Aorta (tissue), 5 donors: ENCODE measurements around the gene GRPEL1. TPM values are rescaled to one million over a fixed set of nuclear protein-coding genes. Genes with fewer than 3 reads are reported as not detected.
"Not testable (repeated sequence)": the region's sequence is repeated elsewhere in the genome, so short reads cannot be mapped to it uniquely, and the experiment has no call there.

Source experiments
- ATAC-seq: fragments of 200-7000 bp; cut with Tn5 transposase; one replicate; pipeline ENCODE4 v1.9.1; 2022; ENCODE audit warnings: moderate library complexity; ENCODE audit not compliant: low FRiP score
- DNase-seq, 2 donors: peaks; one replicate each; pipeline ENCODE4 v3.0.0-alpha.2; 2020
- H3K27ac ChIP-seq, 2 donors: one replicate each; pipeline ENCODE4 v1.5.1; 2013; ENCODE audit warnings: low read length in 2 of 2, mild to moderate bottlenecking in 2 of 2, moderate library complexity in 2 of 2, control low read depth in 1 of 2, inconsistent platforms in 1 of 2, low read depth in 1 of 2
- H3K27me3 ChIP-seq, 2 donors: one replicate each; pipeline ENCODE4 v1.6.1; 2013; ENCODE audit warnings: control low read depth in 1 of 2, low read length in 1 of 2, mild to moderate bottlenecking in 1 of 2, moderate library complexity in 1 of 2; ENCODE audit not compliant: insufficient read depth in 2 of 2, control insufficient read depth in 1 of 2
- H3K36me3 ChIP-seq, 2 donors: one replicate each; pipeline ENCODE4 v1.6.1; 2013; ENCODE audit warnings: control low read depth in 1 of 2, low read length in 1 of 2, mild to moderate bottlenecking in 1 of 2; ENCODE audit not compliant: insufficient read depth in 2 of 2, control insufficient read depth in 1 of 2
- H3K4me1 ChIP-seq, 2 donors: one replicate each; pipeline ENCODE4 v1.6.1; 2013; ENCODE audit warnings: low read length in 2 of 2, control low read depth in 1 of 2, mild to moderate bottlenecking in 1 of 2, moderate library complexity in 1 of 2; ENCODE audit not compliant: insufficient read depth in 2 of 2, control insufficient read depth in 1 of 2
- H3K4me3 ChIP-seq, 2 donors: one replicate each; pipeline ENCODE4 v1.5.1; 2013; ENCODE audit warnings: low read length in 2 of 2, control low read depth in 1 of 2, mild to moderate bottlenecking in 1 of 2
- H3K9me3 ChIP-seq: one replicate; pipeline ENCODE4 v1.6.1; 2013; ENCODE audit warnings: mild to moderate bottlenecking, low read length; ENCODE audit not compliant: control insufficient read depth
- WGBS, 2 donors: extraction: QIAGEN DNeasy Blood & Tissue Kit; methylation state at CpG; one replicate each; pipeline ENCODE4 v1.1.7; 2013; 5-methylcytosine and 5-hydroxymethylcytosine counted together
- intact Hi-C, 2 donors: fragments of 100-400 bp; cut with DNase I; formaldehyde crosslinking; loops; one replicate each; pipeline versions ENCODE4 v1.14.2 to v1.15.0; 2022
- polyA plus RNA-seq, 2 donors: library from polyadenylated mRNA; stranded (reverse); fragments of 200-250 nt; gene quantifications; one replicate each; pipeline ENCODE4 v1.2.3, GENCODE V29; 2013
- total RNA-seq, 2 donors: library from RNA; stranded (reverse); fragmentation: NEBNext Ultra II Directional; extraction: Animal tissue kit (Norgen Biotek cat#: 25700); gene quantifications; one replicate each; pipeline ENCODE4 v1.2.1, GENCODE V29; 2021
- donor health status: healthy with polysubstance abuse.
- donor health status: Bipolar disorder and iron deficiency.
- donor health status: DM: no; HTN: no; CAD: no.
- donor health status: DM: no; HTN: no; CAD: no.
- donor health status: DM: yes; HTN: yes; CAD: no.

GRPEL1 gene
- total and polyA plus RNA-seq, 4 donors: 11.1 to 22.0 (median 18.7) TPM

- 50% methylated on average over 9 of the region's 9 CpGs for WGBS, 2 donors
- H3K27me3 ChIP-seq, DNase-seq, intact Hi-C loops, ATAC-seq, H3K36me3 ChIP-seq, H3K27ac ChIP-seq, H3K9me3 ChIP-seq, H3K4me3 ChIP-seq, H3K4me1 ChIP-seq: not testable (repeated sequence)
These were observed 16.7 kb upstream of the GRPEL1 start for GRCh38 chr4:7084564-7084961.

GRCh38 chr4:7083597-7084563, 16.0 kb upstream of the GRPEL1 start:
- H3K4me1 ChIP-seq: peaks cover 0 to under 1% of the 10 kb centered on the region in 2 donors
- H3K27me3 ChIP-seq: no peaks in the 10 kb centered on the region
- DNase-seq: no peak
- no peak overlapping the region for H3K4me3 ChIP-seq
- 61 to 64% methylated on average over 9 of the region's 9 CpGs for WGBS, 2 donors
- no peak for ATAC-seq
- no peaks in the 10 kb centered on the region for H3K9me3 ChIP-seq
- no peaks in the 10 kb centered on the region for H3K36me3 ChIP-seq
- H3K27ac ChIP-seq: no peak overlapping the region
- intact Hi-C loops: no loop called here

GRCh38 chr4:7079909-7080308, 12.0 kb upstream of the GRPEL1 start:
- not testable (repeated sequence) for DNase-seq

GRCh38 chr4:7079483-7079882, 11.6 kb upstream of the GRPEL1 start:
- H3K4me3 ChIP-seq, H3K27me3 ChIP-seq, H3K9me3 ChIP-seq, H3K36me3 ChIP-seq, H3K4me1 ChIP-seq, ATAC-seq, H3K27ac ChIP-seq, DNase-seq: not testable (repeated sequence)
- intact Hi-C loops: loop anchor here in 1 of 2 donors (10.0 kb wide), 1 partner anchor 355 kb away; no protein-coding TSS in a partner anchor

More at GRCh38 chr4:7079909-7080308, 12.0 kb upstream of the GRPEL1 start:
- H3K27me3 ChIP-seq, H3K27ac ChIP-seq, H3K4me1 ChIP-seq, ATAC-seq, H3K4me3 ChIP-seq, H3K9me3 ChIP-seq, H3K36me3 ChIP-seq: not testable (repeated sequence)
- intact Hi-C loops: loop anchor here in 1 of 2 donors (10.0 kb wide), 1 partner anchor 355 kb away; no protein-coding TSS in a partner anchor
- WGBS, 2 donors: 69 to 84% methylated on average over 2 of the region's 2 CpGs

- no peaks in the 10 kb centered on the region for H3K36me3 ChIP-seq
- intact Hi-C loops: loop anchor here in 1 of 2 donors (10.0 kb wide), 1 partner anchor 353 kb away; no protein-coding TSS in a partner anchor
- no peaks in the 10 kb centered on the region for H3K27me3 ChIP-seq
- DNase-seq (no peak), ATAC-seq (no peak)
- WGBS, 2 donors: 89 to 91% methylated on average over 5 of the region's 5 CpGs
- no peaks in the 10 kb centered on the region for H3K4me1 ChIP-seq
- H3K9me3 ChIP-seq: no peaks in the 10 kb centered on the region
- no peak overlapping the region for H3K4me3 ChIP-seq
- no peak overlapping the region for H3K27ac ChIP-seq
These were observed 10.2 kb upstream of the GRPEL1 start for GRCh38 chr4:7078025-7078424.

GRCh38 chr4:7077371-7077770, 9.5 kb upstream of the GRPEL1 start:
- WGBS, 2 donors: 91 to 95% methylated on average over 12 of the region's 12 CpGs
- DNase-seq: no peak
- intact Hi-C loops: loop anchor here in 1 of 2 donors (10.0 kb wide), 1 partner anchor 353 kb away; no protein-coding TSS in a partner anchor

GRCh38 chr4:7076696-7077082, 8.8 kb upstream of the GRPEL1 start:
- Histone ChIP-seq H3K9me3 (no peaks in the 10 kb centered on the region), H3K4me1 (no peaks in the 10 kb centered on the region), H3K27me3 (no peaks in the 10 kb centered on the region), H3K36me3 (no peaks in the 10 kb centered on the region), H3K27ac (no peak overlapping the region), H3K4me3 (no peak overlapping the region)
- ATAC-seq (no peak), DNase-seq (no peak)
- intact Hi-C loops: loop anchor here in 1 of 2 donors (10.0 kb wide), 1 partner anchor 352 kb away; no protein-coding TSS in a partner anchor
- 61 to 63% methylated on average over 6 of the region's 6 CpGs for WGBS, 2 donors

More at GRCh38 chr4:7077371-7077770, 9.5 kb upstream of the GRPEL1 start:
- Histone ChIP-seq H3K27me3 (no peaks in the 10 kb centered on the region), H3K36me3 (no peaks in the 10 kb centered on the region), H3K9me3 (no peaks in the 10 kb centered on the region), H3K27ac (no peak overlapping the region), H3K4me1 (no peaks in the 10 kb centered on the region), H3K4me3 (no peak overlapping the region)
- no peak for ATAC-seq

- no peaks in the 10 kb centered on the region for H3K4me1 ChIP-seq
- no peak for DNase-seq
- H3K9me3 ChIP-seq: no peaks in the 10 kb centered on the region
- peak; percentile 20 for ATAC-seq
- intact Hi-C loops: loop anchor here in 1 of 2 donors (10.0 kb wide), 1 partner anchor 351 kb away; no protein-coding TSS in a partner anchor
- no peak overlapping the region for H3K4me3 ChIP-seq
- 83 to 84% methylated on average over 24 to 25 of the region's 25 CpGs for WGBS, 2 donors
- no peaks in the 10 kb centered on the region for H3K27me3 ChIP-seq
- no peaks in the 10 kb centered on the region for H3K36me3 ChIP-seq
- no peak overlapping the region for H3K27ac ChIP-seq
These were observed 8.3 kb upstream of the GRPEL1 start for GRCh38 chr4:7075962-7076695.
